T-cell (primary cell): ENCODE measurements around the gene RMRP. TPM values are rescaled to one million over a fixed set of nuclear protein-coding genes. Genes with fewer than 3 reads are reported as not detected.

Source experiments
- ATAC-seq, 4 experiments: fragments of 200-7000 bp in 3 of 4; fragments of 150-1000 bp in 1 of 4; cut with Tn5 transposase; replicated peaks in 1 of 4; 1 replicate in 3 of 4; 2 replicates in 1 of 4; pipeline ENCODE4 v1.10.0; 2021; ENCODE audit warnings: moderate library complexity in 3 of 4, mild to moderate bottlenecking in 2 of 4, moderate number of reproducible peaks in 1 of 4
- CTCF ChIA-PET, 2 donors: fragments of 300-600 bp; sonication (Branson Sonifier 250); formaldehyde crosslinking; loops; one replicate each; lab custom pipeline; 2022; ENCODE audit warnings: antibody characterized with exemption in 2 of 2; lab: Charles Lee
- POLR2A ChIA-PET, 2 donors: fragments of 300-600 bp; sonication (Branson Sonifier 250); formaldehyde crosslinking; loops; one replicate each; lab custom pipeline; 2022; ENCODE audit warnings: antibody characterized with exemption in 2 of 2; lab: Charles Lee
- DNase-seq, 35 experiments: peaks; one replicate each; pipeline versions ENCODE4 v3.0.0 to v3.0.0-alpha.2; 2013 to 2023
- H3K27ac ChIP-seq: one replicate; pipeline ENCODE4 v1.5.1; 2013; ENCODE audit warnings: low read length
- H3K27me3 ChIP-seq, 2 experiments: replicated peaks in 1 of 2; 1 replicate in 1 of 2; 2 replicates in 1 of 2; pipeline versions ENCODE4 v1.6.1 to v1.7.0; 2013; ENCODE audit warnings: low read length in 1 of 2, mixed read lengths in 1 of 2; ENCODE audit not compliant: control insufficient read depth in 2 of 2, insufficient read depth in 2 of 2; ENCODE audit errors: extremely low read depth in 1 of 2
- H3K36me3 ChIP-seq, 2 donors: 1 replicate in 1 of 2; 2 replicates in 1 of 2; pipeline versions ENCODE4 v1.6.1 to v1.7.0; 2013; ENCODE audit warnings: low read length in 1 of 2; ENCODE audit not compliant: control insufficient read depth in 2 of 2, insufficient read depth in 1 of 2; ENCODE audit errors: extremely low read depth in 1 of 2
- H3K4me1 ChIP-seq, 2 experiments: 1 replicate in 1 of 2; 2 replicates in 1 of 2; pipeline versions ENCODE4 v1.6.1 to v1.7.0; 2013; ENCODE audit warnings: low read length in 2 of 2, mixed read lengths in 1 of 2; ENCODE audit not compliant: insufficient read depth in 2 of 2, control insufficient read depth in 1 of 2; ENCODE audit errors: extremely low read depth in 1 of 2
- H3K4me3 ChIP-seq, 2 donors: 1 replicate in 1 of 2; 2 replicates in 1 of 2; pipeline versions ENCODE4 v1.5.1 to v1.7.0; 2013; ENCODE audit warnings: mild to moderate bottlenecking in 2 of 2, low read length in 1 of 2, moderate library complexity in 1 of 2; ENCODE audit not compliant: control insufficient read depth in 1 of 2; ENCODE audit errors: extremely low read depth in 1 of 2
- H3K9me3 ChIP-seq: 2 replicates; pipeline ENCODE4 v1.7.0; 2013
- H3K27ac Mint-ChIP-seq, 2 donors: one replicate each; pipeline ENCODE4 v1.8.0; 2020 to 2021; ENCODE audit warnings: mild to moderate bottlenecking in 2 of 2, mixed read lengths in 2 of 2
- H3K27me3 Mint-ChIP-seq, 2 donors: one replicate each; pipeline ENCODE4 v1.8.0; 2021 to 2022; ENCODE audit warnings: mixed read lengths in 2 of 2
- H3K36me3 Mint-ChIP-seq: one replicate; pipeline ENCODE4 v1.8.0; 2021; ENCODE audit warnings: mixed read lengths
- H3K4me1 Mint-ChIP-seq, 3 donors: one replicate each; pipeline ENCODE4 v1.8.0; 2020 to 2022; ENCODE audit warnings: mixed read lengths in 3 of 3, mild to moderate bottlenecking in 1 of 3
- H3K4me3 Mint-ChIP-seq, 3 donors: one replicate each; pipeline ENCODE4 v1.8.0; 2020 to 2022; ENCODE audit warnings: mild to moderate bottlenecking in 3 of 3, mixed read lengths in 3 of 3, moderate library complexity in 3 of 3
- H3K9me3 Mint-ChIP-seq, 3 donors: one replicate each; pipeline ENCODE4 v1.8.0; 2020 to 2022; ENCODE audit warnings: mixed read lengths in 3 of 3
- WGBS: methylation state at CpG from one replicate; pipeline ENCODE4 v1.1.5; 2013; ENCODE audit warnings: missing lambda C conversion rate; ENCODE audit not compliant: insufficient coverage; 5-methylcytosine and 5-hydroxymethylcytosine counted together
- total RNA-seq, 35 experiments: library from RNA in 6 of 35; stranded (reverse) in 6 of 35; fragments of 120-200 nt in 1 of 35; gene quantifications; one replicate each; pipeline versions ENCODE4 v1.2.1 to v1.2.4 and lab custom pipeline; 2013 to 2026

RMRP gene
- total RNA-seq, 5 donors from 2014 or later (not counting 1 experiment from before 2014, with no cell fraction given) = 10,537 to 37,987 (median 30,491) TPM

DNA sequence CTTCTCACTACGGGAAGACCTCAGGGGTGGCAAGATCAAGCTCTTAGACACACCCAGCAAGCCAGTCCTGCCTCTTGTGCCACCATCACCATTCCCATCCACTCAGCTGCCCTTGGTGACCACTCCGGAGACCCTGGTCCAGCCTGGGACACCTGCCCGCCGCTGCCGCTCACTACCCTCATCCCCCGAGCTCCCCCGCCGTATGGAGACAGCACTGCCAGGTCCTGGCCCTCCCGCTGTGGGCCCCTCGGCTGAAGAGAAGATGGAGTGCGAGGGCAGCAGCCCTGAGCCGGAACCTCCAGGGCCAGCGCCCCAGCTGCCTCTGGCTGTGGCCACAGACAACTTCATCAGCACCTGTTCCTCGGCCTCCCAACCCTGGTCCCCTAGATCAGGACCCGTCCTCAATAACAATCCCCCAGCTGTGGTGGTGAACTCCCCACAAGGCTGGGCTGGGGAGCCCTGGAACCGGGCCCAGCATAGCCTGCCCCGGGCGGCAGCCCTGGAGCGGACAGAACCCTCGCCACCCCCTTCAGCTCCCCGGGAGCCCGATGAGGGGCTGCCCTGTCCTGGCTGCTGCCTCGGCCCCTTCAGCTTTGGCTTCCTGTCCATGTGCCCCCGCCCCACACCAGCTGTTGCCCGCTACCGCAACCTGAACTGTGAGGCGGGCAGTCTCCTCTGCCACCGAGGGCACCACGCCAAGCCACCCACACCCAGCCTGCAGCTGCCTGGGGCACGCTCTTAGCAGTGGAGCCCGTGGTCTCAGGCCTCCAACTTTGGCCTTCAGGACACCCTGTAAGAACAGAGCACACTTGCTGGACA is 48.6 kb downstream of the RMRP start:
- Mint-ChIP-seq H3K27ac (no peak overlapping the region), H3K36me3 (peaks cover 13% of the 10 kb centered on the region), H3K27me3 (no peaks in the 10 kb centered on the region), H3K4me1 (peaks cover 27 to 29% (median 28%) of the 10 kb centered on the region in 3 donors), H3K9me3 (no peaks in the 10 kb centered on the region), H3K4me3 (no peak overlapping the region)
- ChIA-PET CTCF (interaction anchor here (1.0 to 1.8 kb wide), 2 partner anchors 49 to 122 kb away, joined by 4 read pairs; partner anchors contain the start of genes CCDC107 (in 1 of the 2) and RMRP (in 1 of the 2)), POLR2A (interaction anchor here in 1 of 2 donors (0.6 kb wide), 2 partner anchors 46 to 200 kb away, joined by 3 to 8 read pairs; no protein-coding TSS in a partner anchor)
- Histone ChIP-seq H3K27ac (no peak overlapping the region), H3K9me3 (no peaks in the 10 kb centered on the region), H3K4me3 (no peak overlapping the region), H3K4me1 (peaks cover 10 to 34% of the 10 kb centered on the region in 2 experiments), H3K27me3 (no peaks in the 10 kb centered on the region), H3K36me3 (peaks cover 0 to 27% of the 10 kb centered on the region in 2 donors)
- DNase-seq (no peak), ATAC-seq (no peak)
- whole genome bisulfite sequencing = 95% methylated on average over 30 of the region's 31 CpGs

DNA sequence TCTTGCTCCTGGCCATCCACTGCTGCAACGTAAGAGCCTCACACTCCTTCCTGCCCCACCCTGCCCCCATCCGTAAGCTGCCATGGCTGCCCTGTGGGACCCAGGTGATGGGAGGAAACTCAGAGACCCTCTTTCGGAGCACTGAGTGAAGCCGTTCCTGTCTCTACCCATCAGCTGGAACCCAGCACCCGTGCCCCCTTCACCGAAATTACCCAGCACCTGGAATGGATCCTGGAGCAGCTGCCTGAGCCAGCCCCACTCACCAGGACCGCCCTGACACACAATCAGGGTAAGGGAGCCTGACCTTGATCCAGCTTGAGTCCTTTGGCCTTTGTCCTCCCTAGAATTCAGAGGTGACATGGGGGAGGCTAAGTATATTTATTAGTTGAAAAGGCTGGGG is 49.6 kb downstream of the RMRP start:
- no peaks in the 10 kb centered on the region for H3K9me3 Mint-ChIP-seq
- H3K27ac Mint-ChIP-seq = no peak overlapping the region
- H3K9me3 ChIP-seq = no peaks in the 10 kb centered on the region
- ChIA-PET POLR2A (no interaction called here), CTCF (interaction anchor here (1.0 to 1.8 kb wide), 2 partner anchors 50 to 123 kb away, joined by 4 read pairs; partner anchors contain the start of genes CCDC107 (in 1 of the 2) and RMRP (in 1 of the 2))
- peaks cover 13% of the 10 kb centered on the region for H3K36me3 Mint-ChIP-seq
- ATAC-seq = no peak
- peaks cover 14 to 40% of the 10 kb centered on the region in 2 experiments for H3K4me1 ChIP-seq
- H3K4me3 Mint-ChIP-seq = no peak overlapping the region
- no peak for DNase-seq
- H3K4me3 ChIP-seq = no peak overlapping the region
- H3K27me3 ChIP-seq = no peaks in the 10 kb centered on the region
- H3K27ac ChIP-seq = no peak overlapping the region
- 94% methylated on average over 7 of the region's 7 CpGs for WGBS
- peaks cover 0 to 27% of the 10 kb centered on the region in 2 donors for H3K36me3 ChIP-seq
- H3K4me1 Mint-ChIP-seq = peaks cover 37 to 39% (median 37%) of the 10 kb centered on the region in 3 donors
- H3K27me3 Mint-ChIP-seq = no peaks in the 10 kb centered on the region

Other genes with a start within 250 kb of the RMRP start
- gene RUSC2, start 167.9 kb downstream of the RMRP start, total RNA-seq = 1 to 10 TPM in 3 of 5 donors, under 1 TPM in 2; 0.16 to 3.1 (median 1.2) TPM
- gene TESK1, start 52.8 kb downstream of the RMRP start, total RNA-seq = 10 to 100 TPM; 24.2 to 56.1 (median 47.6) TPM
- gene CD72, start 39.6 kb downstream of the RMRP start, total RNA-seq = 1 to 10 TPM; 2.5 to 9.2 (median 4.9) TPM
- gene SIT1, start 7.1 kb downstream of the RMRP start, total RNA-seq = 10 to 100 TPM; 34.9 to 57.1 (median 51.9) TPM
- gene CCDC107, start 273 bp upstream of the RMRP start, total RNA-seq = 10 to 100 TPM; 17.7 to 29.8 (median 27.5) TPM
- 1 to 10 TPM in 2 of 5 donors, under 1 TPM in 3; 0.12 to 1.3 (median 0.57) TPM for gene ARHGEF39, start 7.2 kb upstream of the RMRP start, total RNA-seq
- gene CA9, start 15.9 kb upstream of the RMRP start, total RNA-seq = under 1 TPM in 2 of 5 donors, not detected in 3; 0.19 to 0.46 TPM
- 10 to 100 TPM; 21.4 to 66.0 (median 57.5) TPM for gene TPM2, start 31.9 kb upstream of the RMRP start, total RNA-seq
- 100 to 1,000 TPM; 229 to 366 (median 294) TPM for gene TLN1, start 74.2 kb upstream of the RMRP start, total RNA-seq
- 10 to 100 TPM; 15.9 to 22.6 (median 19.3) TPM for gene CREB3, start 74.6 kb upstream of the RMRP start, total RNA-seq
- gene GBA2, start 91.2 kb upstream of the RMRP start, total RNA-seq = 10 to 100 TPM; 35.4 to 63.3 (median 60.1) TPM
- 10 to 100 TPM; 20.6 to 36.5 (median 33.5) TPM for gene RGP1, start 91.3 kb upstream of the RMRP start, total RNA-seq
- gene MSMP, start 96.3 kb upstream of the RMRP start, total RNA-seq = 1 to 10 TPM in 3 of 5 donors, not detected in 2; 1.6 to 5.1 (median 1.6) TPM
- gene NPR2, start 133.6 kb upstream of the RMRP start, total RNA-seq = 10 to 100 TPM in 3 of 5 donors, 1 to 10 TPM in 2; 5.9 to 10.9 (median 10.5) TPM
- gene SPAG8, start 154.2 kb upstream of the RMRP start, total RNA-seq = 1 to 10 TPM; 2.8 to 7.1 (median 3.8) TPM
- gene HINT2, start 157.0 kb upstream of the RMRP start, total RNA-seq = 10 to 100 TPM; 15.4 to 30.3 (median 28.5) TPM
- gene FAM221B, start 170.7 kb upstream of the RMRP start, total RNA-seq = not detected
- 10 to 100 TPM in 2 of 5 donors, 1 to 10 TPM in 3; 6.5 to 11.9 (median 7.3) TPM for gene TMEM8B, start 171.2 kb upstream of the RMRP start, total RNA-seq
- not detected for gene OR13J1, start 212.4 kb upstream of the RMRP start, total RNA-seq
- gene HRCT1, start 248.2 kb upstream of the RMRP start, total RNA-seq = not detected